Suprapubic skin (tissue), 4 donors: ENCODE results near the gene ACRV1. TPM values are rescaled to one million over a fixed set of nuclear protein-coding genes. Genes with fewer than 3 reads are reported as not detected.

Experiments
- DNase-seq, 2 donors: peaks; one replicate each; pipeline ENCODE4 v3.0.0-alpha.2; 2019; ENCODE audit warnings: low spot score in 2 of 2
- H3K27ac ChIP-seq: fragments of 200-600 bp; sonication (generic); one replicate; pipeline ENCODE4 v1.5.1; 2019
- H3K27me3 ChIP-seq: fragments of 200-600 bp; sonication (generic); one replicate; pipeline ENCODE4 v1.5.1; 2019
- H3K36me3 ChIP-seq: fragments of 200-600 bp; sonication (generic); one replicate; pipeline ENCODE4 v1.5.1; 2019
- H3K4me1 ChIP-seq: fragments of 200-600 bp; sonication (generic); one replicate; pipeline ENCODE4 v1.5.1; 2019
- H3K4me3 ChIP-seq: fragments of 200-600 bp; sonication (generic); one replicate; pipeline ENCODE4 v1.5.1; 2019; ENCODE audit warnings: mild to moderate bottlenecking
- H3K9me3 ChIP-seq: fragments of 200-600 bp; sonication (generic); one replicate; pipeline ENCODE4 v1.5.1; 2019
- CTCF ChIP-seq, 2 donors: fragments of 200-600 bp in 1 of 2; fragments of 450-650 bp in 1 of 2; sonication (generic) in 1 of 2; IDR thresholded peaks; one replicate each; pipeline ENCODE4 v1.5.1; 2016 to 2019; ENCODE audit warnings: antibody characterized with exemption in 2 of 2, mild to moderate bottlenecking in 1 of 2, moderate library complexity in 1 of 2
- EP300 ChIP-seq: sonication (generic); formaldehyde crosslinking; IDR thresholded peaks from one replicate; pipeline ENCODE4 v1.6.1; 2017; ENCODE audit warnings: antibody characterized with exemption
- POLR2A ChIP-seq, 2 donors: fragments of 450-650 bp; IDR thresholded peaks; one replicate each; pipeline ENCODE4 v1.6.1; 2017; ENCODE audit warnings: antibody characterized with exemption in 2 of 2, mild to moderate bottlenecking in 2 of 2, moderate library complexity in 2 of 2
- POLR2AphosphoS5 ChIP-seq, 3 donors: sonication (generic); formaldehyde crosslinking; IDR thresholded peaks; one replicate each; pipeline ENCODE4 v1.6.1; 2017; ENCODE audit warnings: antibody characterized with exemption in 3 of 3
- WGBS: methylation state at CpG from one replicate; pipeline ENCODE4 v1.1.5; 2018; 5-methylcytosine and 5-hydroxymethylcytosine counted together
- total RNA-seq, 4 donors: library from RNA; depleted of rRNA; stranded (reverse); fragments of >200 nt; gene quantifications; one replicate each; pipeline ENCODE4 v1.1.0, GENCODE V29; 2016

Gene ACRV1
- total RNA-seq, 4 donors from 2014 or later = not detected

GRCh38 chr11:125701858-125702621 is 21.4 kb upstream of the ACRV1 start:
- H3K4me3 ChIP-seq = no peak overlapping the region
- H3K27ac ChIP-seq = no peak overlapping the region
- no peaks in the 10 kb centered on the region for H3K36me3 ChIP-seq
- H3K4me1 ChIP-seq = no peaks in the 10 kb centered on the region
- no peaks in the 10 kb centered on the region for H3K27me3 ChIP-seq
- no peak for TF ChIP-seq POLR2A (IDR thresholded peaks at IDR 0.05)
- H3K9me3 ChIP-seq = no peaks in the 10 kb centered on the region
- no peak for DNase-seq
- WGBS = 48% methylated on average over 5 of the region's 6 CpGs

- no peak for DNase-seq
- 80% methylated on average over 6 of the region's 6 CpGs for WGBS
- Histone ChIP-seq H3K9me3 (no peaks in the 10 kb centered on the region), H3K36me3 (no peaks in the 10 kb centered on the region), H3K27ac (no peak overlapping the region), H3K4me1 (no peaks in the 10 kb centered on the region), H3K27me3 (no peaks in the 10 kb centered on the region), H3K4me3 (no peak overlapping the region)
- TF ChIP-seq EP300 = no peak
- no peak for TF ChIP-seq POLR2AphosphoS5 (IDR thresholded peaks at IDR 0.05)
- no peak for TF ChIP-seq POLR2A (IDR thresholded peaks at IDR 0.05)
- no peak for TF ChIP-seq CTCF (IDR thresholded peaks at IDR 0.05)
Observed at GRCh38 chr11:125701018-125701610, 20.5 kb upstream of the ACRV1 start.

- no peak for DNase-seq
- H3K9me3 ChIP-seq = peaks cover 2% of the 10 kb centered on the region
- WGBS = 83% methylated on average over 2 of the region's 2 CpGs
- H3K36me3 ChIP-seq = no peaks in the 10 kb centered on the region
- H3K27me3 ChIP-seq = no peaks in the 10 kb centered on the region
- no peaks in the 10 kb centered on the region for H3K4me1 ChIP-seq
- H3K4me3 ChIP-seq = no peak overlapping the region
- TF ChIP-seq POLR2A (IDR thresholded peaks at IDR 0.05) = no peak
- no peak overlapping the region for H3K27ac ChIP-seq
Observed at GRCh38 chr11:125694951-125695350, 14.3 kb upstream of the ACRV1 start.

GRCh38 chr11:125692887-125693286 is 12.2 kb upstream of the ACRV1 start:
- DNase-seq = no peak
- H3K4me3 ChIP-seq = no peak overlapping the region
- WGBS = 83% methylated on average over 5 of the region's 5 CpGs
- peaks cover 2% of the 10 kb centered on the region for H3K9me3 ChIP-seq
- no peaks in the 10 kb centered on the region for H3K27me3 ChIP-seq
- TF ChIP-seq POLR2AphosphoS5 (IDR thresholded peaks at IDR 0.05) = no peak
- TF ChIP-seq EP300 = no peak
- H3K36me3 ChIP-seq = no peaks in the 10 kb centered on the region
- no peaks in the 10 kb centered on the region for H3K4me1 ChIP-seq
- H3K27ac ChIP-seq = no peak overlapping the region

GRCh38 chr11:125690006-125690405 is 9.4 kb upstream of the ACRV1 start:
- 85% methylated on average over 2 of the region's 2 CpGs for WGBS
- no peak overlapping the region for H3K27ac ChIP-seq

GRCh38 chr11:125689274-125689859 is 8.7 kb upstream of the ACRV1 start:
- WGBS = 77% methylated on average over 6 of the region's 6 CpGs
- Histone ChIP-seq H3K27ac (no peak overlapping the region), H3K36me3 (no peaks in the 10 kb centered on the region), H3K4me1 (no peaks in the 10 kb centered on the region), H3K9me3 (no peaks in the 10 kb centered on the region), H3K27me3 (no peaks in the 10 kb centered on the region), H3K4me3 (no peak overlapping the region)
- TF ChIP-seq EP300 = no peak
- no peak for TF ChIP-seq POLR2A (IDR thresholded peaks at IDR 0.05)
- no peak for TF ChIP-seq CTCF (IDR thresholded peaks at IDR 0.05)
- no peak for TF ChIP-seq POLR2AphosphoS5 (IDR thresholded peaks at IDR 0.05)
- DNase-seq = no peak

More at GRCh38 chr11:125690006-125690405, 9.4 kb upstream of the ACRV1 start:
- Histone ChIP-seq H3K27me3 (no peaks in the 10 kb centered on the region), H3K4me3 (no peak overlapping the region), H3K4me1 (no peaks in the 10 kb centered on the region), H3K9me3 (no peaks in the 10 kb centered on the region), H3K36me3 (no peaks in the 10 kb centered on the region)
- TF ChIP-seq EP300 (no peak), CTCF (IDR thresholded peaks at IDR 0.05) (no peak), POLR2AphosphoS5 (IDR thresholded peaks at IDR 0.05) (no peak), POLR2A (IDR thresholded peaks at IDR 0.05) (no peak)
- DNase-seq = no peak
